SU-DHL-6 (cell line): ENCODE data around the gene ZNF471.

ENCODE experiments used
- CTCF ChIP-seq: fragments of 200-600 bp; sonication (generic); IDR thresholded peaks from one replicate; pipeline ENCODE4 v1.5.1; 2017; ENCODE audit warnings: antibody characterized with exemption, mild to moderate bottlenecking, low read length, moderate library complexity; ENCODE audit not compliant: insufficient read depth, poor library complexity, severe bottlenecking
- EZH2phosphoT487 ChIP-seq: fragments of 200-600 bp; sonication (generic), shearing (Covaris generic); conservative IDR thresholded peaks from 2 replicates; pipeline ENCODE4 v1.6.1; 2018; ENCODE audit warnings: mild to moderate bottlenecking, antibody characterized with exemption, low read length, moderate library complexity, mixed read lengths

- TF ChIP-seq CTCF, result no peak
- no peak for TF ChIP-seq EZH2phosphoT487
Observed at GRCh38 chr19:56562766-56563165, 55.1 kb downstream of the ZNF471 start.
